Neural cell (in vitro differentiated cells): ENCODE results near the gene HOXC10. TPM values are rescaled to one million over a fixed set of nuclear protein-coding genes. Genes with fewer than 3 reads are reported as not detected.

Experiments used
- H2AFZ ChIP-seq: fragments of 200-600, 300-800 bp; sonication (generic), shearing (Covaris generic); 2 replicates; pipeline ENCODE4 v1.6.0; 2014; ENCODE audit warnings: low read depth, mild to moderate bottlenecking, antibody characterized with exemption, low read length, moderate library complexity
- H3F3A ChIP-seq: fragments of 200-600 bp; shearing (Covaris generic); 2 replicates; pipeline ENCODE4 v1.6.1; 2016; ENCODE audit warnings: mild to moderate bottlenecking, moderate library complexity, mixed read lengths, antibody characterized with exemption, low read length; ENCODE audit not compliant: insufficient read depth, poor library complexity, severe bottlenecking
- H3K27ac ChIP-seq: fragments of 200-600, 300-800 bp; sonication (generic), shearing (Covaris generic); 2 replicates; pipeline ENCODE4 v1.5.1; 2014; ENCODE audit warnings: mild to moderate bottlenecking, low read length, moderate library complexity
- H3K27me3 ChIP-seq: fragments of 300-800, 200-600 bp; sonication (generic), shearing (Covaris generic); 2 replicates; pipeline ENCODE4 v1.6.0; 2014; ENCODE audit warnings: mild to moderate bottlenecking, low read depth, low read length, moderate library complexity; ENCODE audit not compliant: insufficient read depth
- H3K36me3 ChIP-seq: fragments of 300-800, 200-600 bp; sonication (generic), shearing (Covaris generic); 2 replicates; pipeline ENCODE4 v1.5.1; 2014; ENCODE audit warnings: mild to moderate bottlenecking, antibody characterized with exemption, low read length, moderate library complexity; ENCODE audit not compliant: insufficient read depth
- H3K4me2 ChIP-seq: fragments of 300-800, 200-600 bp; sonication (generic), shearing (Covaris generic); 2 replicates; pipeline ENCODE4 v1.6.0; 2014; ENCODE audit warnings: mild to moderate bottlenecking, low read length
- H3K4me3 ChIP-seq: fragments of 300-800, 200-600 bp; sonication (generic), shearing (Covaris generic); 2 replicates; pipeline ENCODE4 v1.5.1; 2014; ENCODE audit warnings: mild to moderate bottlenecking, low read length, moderate library complexity
- H3K79me2 ChIP-seq: fragments of 200-600 bp; shearing (Covaris generic); replicated peaks from 2 replicates; pipeline ENCODE4 v1.6.0; 2014; ENCODE audit warnings: mild to moderate bottlenecking, low read length, moderate library complexity; ENCODE audit not compliant: insufficient read depth
- H3K9ac ChIP-seq: fragments of 300-800, 200-600 bp; sonication (generic), shearing (Covaris generic); 2 replicates; pipeline ENCODE4 v1.6.1; 2016; ENCODE audit warnings: mild to moderate bottlenecking, low read length, mixed read lengths
- H3K9me2 ChIP-seq: fragments of 200-600 bp; shearing (Covaris generic); 2 replicates; pipeline ENCODE4 v1.6.1; 2016; ENCODE audit warnings: mild to moderate bottlenecking, low read length, mixed read lengths; ENCODE audit not compliant: insufficient read depth
- H3K9me3 ChIP-seq: fragments of 200-600, 300-800 bp; sonication (generic), shearing (Covaris generic); 2 replicates; pipeline ENCODE4 v1.6.1; 2016; ENCODE audit warnings: mild to moderate bottlenecking, mixed run types, low read length, moderate library complexity, mixed read lengths
- H4K20me1 ChIP-seq: fragments of 200-600 bp; shearing (Covaris generic); 2 replicates; pipeline ENCODE4 v1.6.1; 2016; ENCODE audit warnings: mild to moderate bottlenecking, mixed run types; ENCODE audit not compliant: insufficient read depth
- EP300 ChIP-seq: fragments of 450-650 bp; conservative IDR thresholded peaks from 2 replicates; pipeline ENCODE4 v1.6.1; 2014; ENCODE audit warnings: antibody characterized with exemption, mild to moderate bottlenecking, moderate library complexity; ENCODE audit not compliant: poor library complexity, severe bottlenecking
- EZH2 ChIP-seq: fragments of 200-600, 300-800 bp; shearing (Covaris generic), sonication (generic); IDR thresholded peaks from 2 replicates; pipeline ENCODE4 v1.6.1; 2014; ENCODE audit warnings: antibody characterized with exemption, low read length, borderline replicate concordance, mild to moderate bottlenecking; ENCODE audit not compliant: insufficient read depth, poor library complexity, severe bottlenecking
- MXI1 ChIP-seq: fragments of 450-650 bp; conservative IDR thresholded peaks from 2 replicates; pipeline ENCODE4 v1.6.1; 2014; ENCODE audit warnings: antibody characterized with exemption, mild to moderate bottlenecking; ENCODE audit not compliant: poor library complexity, severe bottlenecking
- POLR2AphosphoS5 ChIP-seq: IDR thresholded peaks from 2 replicates; pipeline ENCODE4 v1.6.1; 2012
- RAD21 ChIP-seq: fragments of 450-650 bp; conservative IDR thresholded peaks from 2 replicates; pipeline ENCODE4 v1.6.1; 2014; ENCODE audit warnings: antibody characterized with exemption, mild to moderate bottlenecking, moderate library complexity
- SMC3 ChIP-seq: fragments of 450-650 bp; conservative IDR thresholded peaks from 2 replicates; pipeline ENCODE4 v1.6.1; 2014; ENCODE audit warnings: antibody characterized with exemption, mild to moderate bottlenecking, moderate library complexity; ENCODE audit not compliant: poor library complexity
- TAF1 ChIP-seq: IDR thresholded peaks from 2 replicates; pipeline ENCODE4 v1.6.1; 2012; ENCODE audit warnings: low read depth
- polyA plus RNA-seq: library from polyadenylated mRNA; depleted of rRNA; stranded (reverse); fragments of >200 nt; gene quantifications from 2 replicates; pipeline ENCODE4 v1.2.3, GENCODE V29; 2014
- TF ChIP-seq, protein P1 (sequence below): IDR thresholded peaks from 2 replicates; pipeline ENCODE4 v1.6.1; 2012; ENCODE audit warnings: borderline replicate concordance
- TF ChIP-seq, protein P2 (sequence below): fragments of 450-650 bp; IDR thresholded peaks from 2 replicates; pipeline ENCODE4 v1.5.1; 2014; ENCODE audit warnings: antibody characterized with exemption, mild to moderate bottlenecking, moderate library complexity; ENCODE audit not compliant: poor library complexity, severe bottlenecking

Gene HOXC10
- polyA plus RNA-seq, 1 donor from 2014 or later, result not detected

DNA sequence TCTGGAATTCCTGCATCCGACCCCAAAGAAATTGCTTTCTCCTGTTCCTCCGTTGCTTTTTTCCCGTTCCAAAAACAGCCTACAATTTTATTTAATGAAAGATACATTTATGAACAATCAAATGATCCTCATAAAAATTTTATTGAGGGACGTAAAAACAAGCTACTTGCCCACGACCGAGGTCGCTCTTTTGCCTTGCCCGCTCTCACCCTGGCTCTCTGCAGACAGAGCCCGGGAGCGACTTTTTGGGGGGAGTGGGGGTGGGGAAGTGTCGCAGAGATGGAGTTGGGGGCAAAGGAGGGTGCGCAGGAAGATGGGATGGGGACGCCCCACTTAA is 13.9 kb downstream of the HOXC10 start:
- no peaks in the 10 kb centered on the region for H3F3A ChIP-seq
- no peaks in the 10 kb centered on the region for H3K9me3 ChIP-seq
- no peak for TF ChIP-seq EP300
- no peak for TF ChIP-seq MXI1
- TF ChIP-seq SMC3, result no peak
- no peak for TF ChIP-seq RAD21
- TF ChIP-seq, protein P1, sequence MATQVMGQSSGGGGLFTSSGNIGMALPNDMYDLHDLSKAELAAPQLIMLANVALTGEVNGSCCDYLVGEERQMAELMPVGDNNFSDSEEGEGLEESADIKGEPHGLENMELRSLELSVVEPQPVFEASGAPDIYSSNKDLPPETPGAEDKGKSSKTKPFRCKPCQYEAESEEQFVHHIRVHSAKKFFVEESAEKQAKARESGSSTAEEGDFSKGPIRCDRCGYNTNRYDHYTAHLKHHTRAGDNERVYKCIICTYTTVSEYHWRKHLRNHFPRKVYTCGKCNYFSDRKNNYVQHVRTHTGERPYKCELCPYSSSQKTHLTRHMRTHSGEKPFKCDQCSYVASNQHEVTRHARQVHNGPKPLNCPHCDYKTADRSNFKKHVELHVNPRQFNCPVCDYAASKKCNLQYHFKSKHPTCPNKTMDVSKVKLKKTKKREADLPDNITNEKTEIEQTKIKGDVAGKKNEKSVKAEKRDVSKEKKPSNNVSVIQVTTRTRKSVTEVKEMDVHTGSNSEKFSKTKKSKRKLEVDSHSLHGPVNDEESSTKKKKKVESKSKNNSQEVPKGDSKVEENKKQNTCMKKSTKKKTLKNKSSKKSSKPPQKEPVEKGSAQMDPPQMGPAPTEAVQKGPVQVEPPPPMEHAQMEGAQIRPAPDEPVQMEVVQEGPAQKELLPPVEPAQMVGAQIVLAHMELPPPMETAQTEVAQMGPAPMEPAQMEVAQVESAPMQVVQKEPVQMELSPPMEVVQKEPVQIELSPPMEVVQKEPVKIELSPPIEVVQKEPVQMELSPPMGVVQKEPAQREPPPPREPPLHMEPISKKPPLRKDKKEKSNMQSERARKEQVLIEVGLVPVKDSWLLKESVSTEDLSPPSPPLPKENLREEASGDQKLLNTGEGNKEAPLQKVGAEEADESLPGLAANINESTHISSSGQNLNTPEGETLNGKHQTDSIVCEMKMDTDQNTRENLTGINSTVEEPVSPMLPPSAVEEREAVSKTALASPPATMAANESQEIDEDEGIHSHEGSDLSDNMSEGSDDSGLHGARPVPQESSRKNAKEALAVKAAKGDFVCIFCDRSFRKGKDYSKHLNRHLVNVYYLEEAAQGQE, result no peak
- TF ChIP-seq, protein P2, sequence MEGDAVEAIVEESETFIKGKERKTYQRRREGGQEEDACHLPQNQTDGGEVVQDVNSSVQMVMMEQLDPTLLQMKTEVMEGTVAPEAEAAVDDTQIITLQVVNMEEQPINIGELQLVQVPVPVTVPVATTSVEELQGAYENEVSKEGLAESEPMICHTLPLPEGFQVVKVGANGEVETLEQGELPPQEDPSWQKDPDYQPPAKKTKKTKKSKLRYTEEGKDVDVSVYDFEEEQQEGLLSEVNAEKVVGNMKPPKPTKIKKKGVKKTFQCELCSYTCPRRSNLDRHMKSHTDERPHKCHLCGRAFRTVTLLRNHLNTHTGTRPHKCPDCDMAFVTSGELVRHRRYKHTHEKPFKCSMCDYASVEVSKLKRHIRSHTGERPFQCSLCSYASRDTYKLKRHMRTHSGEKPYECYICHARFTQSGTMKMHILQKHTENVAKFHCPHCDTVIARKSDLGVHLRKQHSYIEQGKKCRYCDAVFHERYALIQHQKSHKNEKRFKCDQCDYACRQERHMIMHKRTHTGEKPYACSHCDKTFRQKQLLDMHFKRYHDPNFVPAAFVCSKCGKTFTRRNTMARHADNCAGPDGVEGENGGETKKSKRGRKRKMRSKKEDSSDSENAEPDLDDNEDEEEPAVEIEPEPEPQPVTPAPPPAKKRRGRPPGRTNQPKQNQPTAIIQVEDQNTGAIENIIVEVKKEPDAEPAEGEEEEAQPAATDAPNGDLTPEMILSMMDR, result no peak
- TF ChIP-seq EZH2, result no peak
- TF ChIP-seq TAF1, result no peak
- TF ChIP-seq POLR2AphosphoS5, result no peak
- H3K36me3 ChIP-seq, result no peaks in the 10 kb centered on the region
- no peak overlapping the region for H3K4me2 ChIP-seq
- H3K9me2 ChIP-seq, result no peaks in the 10 kb centered on the region
- H3K9ac ChIP-seq, result no peak overlapping the region
- H3K4me3 ChIP-seq, result no peak overlapping the region
- H3K79me2 ChIP-seq, result no peaks in the 10 kb centered on the region
- H3K27me3 ChIP-seq, result peaks cover 100% of the 10 kb centered on the region
- H3K27ac ChIP-seq, result no peak overlapping the region
- no peaks in the 10 kb centered on the region for H4K20me1 ChIP-seq
- H2AFZ ChIP-seq, result no peak overlapping the region

DNA sequence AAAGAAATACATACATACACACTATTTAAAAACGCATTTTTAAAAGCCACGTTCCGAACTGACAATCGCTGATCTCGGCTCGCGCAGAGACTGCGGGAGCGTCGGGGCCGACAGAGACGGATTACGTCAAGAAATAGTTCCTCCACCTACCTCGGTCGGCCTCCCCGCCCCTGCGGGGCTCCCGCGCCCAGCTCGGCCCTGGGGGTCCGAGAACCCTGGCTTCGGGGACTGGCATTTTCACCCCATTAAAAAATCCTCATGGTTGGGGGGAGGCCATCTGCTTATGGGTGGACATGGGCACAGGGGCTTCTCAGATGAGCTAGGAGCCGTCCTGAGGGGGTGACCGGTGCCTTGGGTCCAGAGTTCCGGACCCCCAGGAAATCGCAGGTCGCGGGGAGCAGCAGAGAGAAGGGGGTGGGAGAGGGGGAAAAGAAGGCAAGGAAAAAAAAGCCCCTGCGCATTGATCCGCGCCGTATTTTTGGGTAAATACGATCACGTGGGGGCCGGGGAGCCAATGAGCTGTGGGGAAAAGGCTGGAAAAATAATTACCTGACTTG is 14.7 kb downstream of the HOXC10 start:
- no peaks in the 10 kb centered on the region for H3K79me2 ChIP-seq
- H3K9me2 ChIP-seq, result no peaks in the 10 kb centered on the region
- H4K20me1 ChIP-seq, result no peaks in the 10 kb centered on the region
- H2AFZ ChIP-seq, result no peak overlapping the region
- no peak overlapping the region for H3K4me3 ChIP-seq
- no peak overlapping the region for H3K27ac ChIP-seq
- TF ChIP-seq RAD21 (no peak), POLR2AphosphoS5 (no peak), TAF1 (no peak), EZH2 (peak; percentile 82), EP300 (no peak)
- TF ChIP-seq, protein P1, result no peak
- TF ChIP-seq, protein P2, result no peak
- no peak overlapping the region for H3K4me2 ChIP-seq
- H3K36me3 ChIP-seq, result no peaks in the 10 kb centered on the region
- H3K9me3 ChIP-seq, result no peaks in the 10 kb centered on the region
- no peaks in the 10 kb centered on the region for H3F3A ChIP-seq
- H3K9ac ChIP-seq, result no peak overlapping the region
- peaks cover 100% of the 10 kb centered on the region for H3K27me3 ChIP-seq
